SU-DHL-6 (cell line): Measurements from ENCODE around the gene SLC8A3.

Source experiments
- H2AFZ ChIP-seq: fragments of 200-600 bp; sonication (generic); 2 replicates; pipeline ENCODE4 v1.6.1; 2014; ENCODE audit warnings: low read depth, mild to moderate bottlenecking, moderate library complexity, mixed read lengths, antibody characterized with exemption, low read length; ENCODE audit not compliant: severe bottlenecking
- H3F3A ChIP-seq: fragments of 200-600 bp; shearing (Covaris generic); 2 replicates; pipeline ENCODE4 v1.6.0; 2016; ENCODE audit warnings: antibody characterized with exemption, mild to moderate bottlenecking; ENCODE audit not compliant: insufficient read depth
- H3K27ac ChIP-seq: fragments of 200-600 bp; sonication (generic); 2 replicates; pipeline ENCODE4 v1.5.1; 2016; ENCODE audit warnings: low read depth, mild to moderate bottlenecking, low read length, moderate library complexity, mixed read lengths
- H3K27me3 ChIP-seq: fragments of 200-600 bp; sonication (generic), shearing (Covaris generic); 2 replicates; pipeline ENCODE4 v1.6.0; 2014; ENCODE audit warnings: mild to moderate bottlenecking, low read length
- H3K36me3 ChIP-seq: fragments of 200-600 bp; sonication (generic); 2 replicates; pipeline ENCODE4 v1.6.1; 2014; ENCODE audit warnings: mild to moderate bottlenecking, low read length, mixed read lengths
- H3K4me2 ChIP-seq: fragments of 300-600, 200-600 bp; shearing (Covaris generic), sonication (generic); 2 replicates; pipeline ENCODE4 v1.6.0; 2014; ENCODE audit warnings: low read length, low read depth, mild to moderate bottlenecking; ENCODE audit not compliant: poor library complexity, severe bottlenecking
- H3K4me3 ChIP-seq: fragments of 200-600 bp; sonication (generic); 2 replicates; pipeline ENCODE4 v1.5.1; 2014; ENCODE audit warnings: antibody characterized with exemption, low read length, mild to moderate bottlenecking, mixed read lengths; ENCODE audit not compliant: insufficient read depth, poor library complexity, severe bottlenecking
- H3K79me2 ChIP-seq: fragments of 200-600 bp; sonication (generic); 2 replicates; pipeline ENCODE4 v1.6.1; 2014; ENCODE audit warnings: mild to moderate bottlenecking, low read length, moderate library complexity; ENCODE audit not compliant: insufficient read depth
- H3K9ac ChIP-seq: fragments of 200-600 bp; sonication (generic); 2 replicates; pipeline ENCODE4 v1.7.0; 2014; ENCODE audit warnings: mild to moderate bottlenecking, low read length
- H3K9me2 ChIP-seq: fragments of 200-600 bp; sonication (generic); replicated peaks from 2 replicates; pipeline ENCODE4 v1.6.1; 2014; ENCODE audit warnings: low read length; ENCODE audit not compliant: insufficient read depth
- H3K9me3 ChIP-seq: fragments of 200-600 bp; sonication (generic); 2 replicates; pipeline ENCODE4 v1.6.1; 2014; ENCODE audit warnings: low read length, mixed read lengths; ENCODE audit not compliant: insufficient read depth
- H4K20me1 ChIP-seq: fragments of 200-600 bp; sonication (generic); 2 replicates; pipeline ENCODE4 v1.6.1; 2014; ENCODE audit warnings: low read depth, mild to moderate bottlenecking, antibody characterized with exemption, low read length, moderate library complexity, mixed read lengths
- EZH2phosphoT487 ChIP-seq: fragments of 200-600 bp; sonication (generic), shearing (Covaris generic); conservative IDR thresholded peaks from 2 replicates; pipeline ENCODE4 v1.6.1; 2018; ENCODE audit warnings: mild to moderate bottlenecking, antibody characterized with exemption, low read length, moderate library complexity, mixed read lengths
- TF ChIP-seq, protein P1 (sequence below): fragments of 200-600 bp; sonication (generic); IDR thresholded peaks from one replicate; pipeline ENCODE4 v1.5.1; 2017; ENCODE audit warnings: antibody characterized with exemption, mild to moderate bottlenecking, low read length, moderate library complexity; ENCODE audit not compliant: insufficient read depth, poor library complexity, severe bottlenecking

Gene SLC8A3

GRCh38 chr14:70096866-70097265 lies 91.9 kb downstream of the SLC8A3 start:
- no peak overlapping the region for H3K27ac ChIP-seq
- TF ChIP-seq EZH2phosphoT487: no peak
- TF ChIP-seq, protein P1, sequence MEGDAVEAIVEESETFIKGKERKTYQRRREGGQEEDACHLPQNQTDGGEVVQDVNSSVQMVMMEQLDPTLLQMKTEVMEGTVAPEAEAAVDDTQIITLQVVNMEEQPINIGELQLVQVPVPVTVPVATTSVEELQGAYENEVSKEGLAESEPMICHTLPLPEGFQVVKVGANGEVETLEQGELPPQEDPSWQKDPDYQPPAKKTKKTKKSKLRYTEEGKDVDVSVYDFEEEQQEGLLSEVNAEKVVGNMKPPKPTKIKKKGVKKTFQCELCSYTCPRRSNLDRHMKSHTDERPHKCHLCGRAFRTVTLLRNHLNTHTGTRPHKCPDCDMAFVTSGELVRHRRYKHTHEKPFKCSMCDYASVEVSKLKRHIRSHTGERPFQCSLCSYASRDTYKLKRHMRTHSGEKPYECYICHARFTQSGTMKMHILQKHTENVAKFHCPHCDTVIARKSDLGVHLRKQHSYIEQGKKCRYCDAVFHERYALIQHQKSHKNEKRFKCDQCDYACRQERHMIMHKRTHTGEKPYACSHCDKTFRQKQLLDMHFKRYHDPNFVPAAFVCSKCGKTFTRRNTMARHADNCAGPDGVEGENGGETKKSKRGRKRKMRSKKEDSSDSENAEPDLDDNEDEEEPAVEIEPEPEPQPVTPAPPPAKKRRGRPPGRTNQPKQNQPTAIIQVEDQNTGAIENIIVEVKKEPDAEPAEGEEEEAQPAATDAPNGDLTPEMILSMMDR: no peak
- no peaks in the 10 kb centered on the region for H3F3A ChIP-seq
- no peak overlapping the region for H2AFZ ChIP-seq
- no peak overlapping the region for H3K4me3 ChIP-seq
- H3K79me2 ChIP-seq: no peaks in the 10 kb centered on the region
- no peak overlapping the region for H3K4me2 ChIP-seq
- H3K9me2 ChIP-seq: no peaks in the 10 kb centered on the region
- H3K27me3 ChIP-seq: no peaks in the 10 kb centered on the region
- no peaks in the 10 kb centered on the region for H3K9me3 ChIP-seq
- H3K9ac ChIP-seq: no peak overlapping the region
- no peaks in the 10 kb centered on the region for H4K20me1 ChIP-seq
- no peaks in the 10 kb centered on the region for H3K36me3 ChIP-seq

DNA sequence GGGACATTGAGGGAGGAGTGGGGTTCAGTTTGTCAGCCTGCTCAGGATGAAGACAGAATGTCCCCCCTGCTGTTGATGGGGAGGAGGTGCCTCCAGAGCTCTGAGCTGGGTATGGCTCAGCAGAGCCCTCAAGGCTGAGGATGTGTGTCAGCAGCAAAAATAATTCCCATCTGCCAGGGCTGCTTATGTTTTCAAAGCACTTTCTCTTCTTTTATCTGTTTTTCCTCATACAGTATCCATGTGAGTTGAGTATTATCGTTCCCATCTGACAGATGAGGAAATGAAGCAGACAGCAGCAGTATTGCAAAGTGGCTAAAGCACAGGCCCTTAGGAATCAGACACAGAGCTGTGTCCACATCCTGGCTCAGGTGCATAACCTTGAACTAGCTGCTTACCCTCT lies 94.1 kb downstream of the SLC8A3 start:
- no peak overlapping the region for H3K27ac ChIP-seq
- no peaks in the 10 kb centered on the region for H3K9me2 ChIP-seq
- no peaks in the 10 kb centered on the region for H3F3A ChIP-seq
- H2AFZ ChIP-seq: no peak overlapping the region
- H3K4me3 ChIP-seq: no peak overlapping the region
- H3K4me2 ChIP-seq: no peak overlapping the region
- no peaks in the 10 kb centered on the region for H3K9me3 ChIP-seq
- no peaks in the 10 kb centered on the region for H3K27me3 ChIP-seq
- no peaks in the 10 kb centered on the region for H3K79me2 ChIP-seq
- TF ChIP-seq EZH2phosphoT487: no peak
- TF ChIP-seq, protein P1: no peak
- H3K36me3 ChIP-seq: no peaks in the 10 kb centered on the region
- H3K9ac ChIP-seq: no peak overlapping the region
- H4K20me1 ChIP-seq: no peaks in the 10 kb centered on the region

DNA sequence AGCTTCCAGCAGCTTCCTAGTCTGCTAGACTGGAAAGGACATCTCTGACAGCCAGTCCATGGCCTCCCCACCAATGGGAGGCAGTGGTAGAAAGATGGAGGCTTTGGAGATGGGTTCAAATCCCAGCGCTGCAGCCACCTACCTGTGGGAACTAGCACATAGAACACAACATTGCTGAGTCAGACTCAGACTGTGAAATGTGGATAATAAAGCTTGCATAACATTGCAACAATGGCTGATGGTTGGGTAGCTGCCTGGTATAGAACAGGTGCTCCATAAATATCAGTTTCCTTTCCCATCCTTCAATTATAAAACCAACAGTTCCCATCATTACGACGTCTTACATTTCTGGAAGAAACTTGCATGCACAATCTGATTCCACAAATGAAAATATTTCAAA lies 94.6 kb downstream of the SLC8A3 start:
- TF ChIP-seq, protein P1: no peak
- no peak for TF ChIP-seq EZH2phosphoT487
- no peaks in the 10 kb centered on the region for H3F3A ChIP-seq
- no peak overlapping the region for H3K4me2 ChIP-seq
- H3K79me2 ChIP-seq: no peaks in the 10 kb centered on the region
- H3K4me3 ChIP-seq: no peak overlapping the region
- H3K9me2 ChIP-seq: no peaks in the 10 kb centered on the region
- no peaks in the 10 kb centered on the region for H3K36me3 ChIP-seq
- no peak overlapping the region for H2AFZ ChIP-seq
- H3K9ac ChIP-seq: no peak overlapping the region
- H3K9me3 ChIP-seq: no peaks in the 10 kb centered on the region
- no peaks in the 10 kb centered on the region for H4K20me1 ChIP-seq
- no peak overlapping the region for H3K27ac ChIP-seq
- no peaks in the 10 kb centered on the region for H3K27me3 ChIP-seq

- Histone ChIP-seq H3K9me2 (no peaks in the 10 kb centered on the region), H3K36me3 (no peaks in the 10 kb centered on the region), H3K79me2 (no peaks in the 10 kb centered on the region), H3K4me2 (no peak overlapping the region), H3K4me3 (no peak overlapping the region), H4K20me1 (no peaks in the 10 kb centered on the region), H3K27ac (no peak overlapping the region), H3K9ac (no peak overlapping the region), H3K27me3 (no peaks in the 10 kb centered on the region), H3K9me3 (no peaks in the 10 kb centered on the region), H3F3A (no peaks in the 10 kb centered on the region), H2AFZ (no peak overlapping the region)
- TF ChIP-seq, protein P1: no peak
- TF ChIP-seq EZH2phosphoT487: no peak
Observed at GRCh38 chr14:70093156-70093555, 95.6 kb downstream of the SLC8A3 start.
